HepG2 (cell line): Measurements from ENCODE around the gene ZFPM1. TPM values are rescaled to one million over a fixed set of nuclear protein-coding genes. Genes with fewer than 3 reads are reported as not detected.

Experiments
- KDM4B ChIP-seq: sonication (generic); formaldehyde crosslinking; IDR thresholded peaks from 2 replicates; pipeline ENCODE4 v1.4.0; 2020; ENCODE audit warnings: missing genetic modification reagents
- MAFF ChIP-seq: IDR thresholded peaks from 2 replicates; pipeline ENCODE4 v1.6.1; 2011; ENCODE audit warnings: low read depth, low read length, improper control_type of control experiment
- SOX13 ChIP-seq, 3 experiments: fragments of 450-650 bp in 1 of 3; sonication (generic) in 1 of 3; formaldehyde crosslinking in 1 of 3; IDR thresholded peaks in 2 of 3; conservative IDR thresholded peaks in 1 of 3; 2 replicates each; pipeline versions ENCODE4 v1.5.0 to v1.6.1; 2016 to 2020; ENCODE audit warnings: antibody characterized with exemption in 1 of 3, mild to moderate bottlenecking in 1 of 3, missing compliant biosample characterization in 1 of 3, missing genetic modification reagents in 1 of 3, moderate library complexity in 1 of 3
- ZFP90 ChIP-seq: sonication (generic); formaldehyde crosslinking; IDR thresholded peaks from 2 replicates; pipeline ENCODE4 v1.8.0; 2022; ENCODE audit warnings: missing genetic modification reagents, mild to moderate bottlenecking, inconsistent platforms, borderline replicate concordance
- polyA plus RNA-seq, 8 experiments: library from polyadenylated mRNA; depleted of rRNA in 3 of 8; stranded (reverse) in 7 of 8; unstranded in 1 of 8; fragments of >200 nt; fragmentation: Illumina TruSeq in 4 of 8; extraction: Trizol in 4 of 8; gene quantifications; 2 replicates each; pipeline versions ENCODE4 v1.2.1 to v1.2.3, GENCODE V29; 2011 to 2016; ENCODE audit warnings: low read depth in 4 of 8, missing spikeins in 1 of 8, mixed read lengths in 1 of 8; ENCODE audit not compliant: insufficient read depth in 1 of 8
- total RNA-seq, 5 experiments: library from RNA; depleted of rRNA; stranded (reverse); fragments of >200 nt; fragmentation: Illumina TruSeq; extraction: Trizol; gene quantifications; 2 replicates each; pipeline ENCODE4 v1.2.3, GENCODE V29; 2016; ENCODE audit warnings: low read depth in 1 of 5
- TF ChIP-seq, protein P1 (sequence below): sonication (generic); formaldehyde crosslinking; IDR thresholded peaks from 2 replicates; pipeline ENCODE4 v1.4.0; 2020; ENCODE audit warnings: missing genetic modification reagents, borderline replicate concordance
- TF ChIP-seq, protein P2 (sequence below): sonication (generic); formaldehyde crosslinking; conservative IDR thresholded peaks from 2 replicates; pipeline ENCODE4 v1.4.0; 2020; ENCODE audit warnings: mild to moderate bottlenecking, missing genetic modification reagents, moderate library complexity
- TF ChIP-seq, protein P3 (sequence below): sonication (generic); formaldehyde crosslinking; IDR thresholded peaks from 2 replicates; pipeline ENCODE4 v1.4.0; 2020; ENCODE audit warnings: missing genetic modification reagents, borderline replicate concordance

The ZFPM1 gene
- total and polyA plus RNA-seq, 2 of the 13 experiments (the other 11 are each of a cell fraction or from before 2014, with no cell fraction given): 1.3 to 3.8 TPM

DNA sequence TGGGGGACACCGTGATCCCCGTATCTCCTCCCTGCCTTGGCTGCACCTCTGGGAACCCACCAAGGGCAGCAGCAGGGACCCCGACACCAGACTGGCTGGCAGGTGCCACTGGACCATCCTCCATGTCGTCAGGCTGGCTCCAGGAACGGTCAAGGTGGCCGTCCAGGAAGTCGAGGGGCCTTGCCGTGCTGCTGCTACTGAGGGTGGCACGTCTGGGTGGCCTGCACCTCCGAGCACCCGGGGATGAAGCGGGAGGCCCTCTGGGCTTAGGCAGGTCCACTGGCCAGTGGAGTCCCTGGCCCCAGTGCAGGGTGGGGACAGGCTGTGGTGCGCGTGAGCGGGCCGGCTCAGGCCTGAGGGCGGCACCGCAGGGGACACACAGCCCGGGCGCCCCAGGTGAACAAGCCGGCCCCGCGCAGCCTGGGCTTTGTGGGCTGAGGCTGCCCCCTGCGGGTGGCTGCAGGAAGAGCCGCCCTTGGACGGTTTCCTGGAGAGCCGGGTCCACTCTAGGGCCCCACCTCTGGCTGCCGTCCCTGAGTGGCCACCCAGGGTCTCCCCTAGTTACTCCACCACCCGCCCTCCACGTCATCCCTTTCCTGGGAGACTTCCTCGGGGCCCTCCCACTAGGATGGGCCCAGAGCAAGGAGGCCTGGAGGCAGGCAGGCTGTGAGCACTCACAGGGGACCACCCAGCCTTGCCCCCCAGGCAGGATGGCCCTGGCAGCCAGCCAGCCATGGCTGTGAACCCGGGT lies 74.3 kb downstream of the ZFPM1 start (continued):
- TF ChIP-seq, protein P1, sequence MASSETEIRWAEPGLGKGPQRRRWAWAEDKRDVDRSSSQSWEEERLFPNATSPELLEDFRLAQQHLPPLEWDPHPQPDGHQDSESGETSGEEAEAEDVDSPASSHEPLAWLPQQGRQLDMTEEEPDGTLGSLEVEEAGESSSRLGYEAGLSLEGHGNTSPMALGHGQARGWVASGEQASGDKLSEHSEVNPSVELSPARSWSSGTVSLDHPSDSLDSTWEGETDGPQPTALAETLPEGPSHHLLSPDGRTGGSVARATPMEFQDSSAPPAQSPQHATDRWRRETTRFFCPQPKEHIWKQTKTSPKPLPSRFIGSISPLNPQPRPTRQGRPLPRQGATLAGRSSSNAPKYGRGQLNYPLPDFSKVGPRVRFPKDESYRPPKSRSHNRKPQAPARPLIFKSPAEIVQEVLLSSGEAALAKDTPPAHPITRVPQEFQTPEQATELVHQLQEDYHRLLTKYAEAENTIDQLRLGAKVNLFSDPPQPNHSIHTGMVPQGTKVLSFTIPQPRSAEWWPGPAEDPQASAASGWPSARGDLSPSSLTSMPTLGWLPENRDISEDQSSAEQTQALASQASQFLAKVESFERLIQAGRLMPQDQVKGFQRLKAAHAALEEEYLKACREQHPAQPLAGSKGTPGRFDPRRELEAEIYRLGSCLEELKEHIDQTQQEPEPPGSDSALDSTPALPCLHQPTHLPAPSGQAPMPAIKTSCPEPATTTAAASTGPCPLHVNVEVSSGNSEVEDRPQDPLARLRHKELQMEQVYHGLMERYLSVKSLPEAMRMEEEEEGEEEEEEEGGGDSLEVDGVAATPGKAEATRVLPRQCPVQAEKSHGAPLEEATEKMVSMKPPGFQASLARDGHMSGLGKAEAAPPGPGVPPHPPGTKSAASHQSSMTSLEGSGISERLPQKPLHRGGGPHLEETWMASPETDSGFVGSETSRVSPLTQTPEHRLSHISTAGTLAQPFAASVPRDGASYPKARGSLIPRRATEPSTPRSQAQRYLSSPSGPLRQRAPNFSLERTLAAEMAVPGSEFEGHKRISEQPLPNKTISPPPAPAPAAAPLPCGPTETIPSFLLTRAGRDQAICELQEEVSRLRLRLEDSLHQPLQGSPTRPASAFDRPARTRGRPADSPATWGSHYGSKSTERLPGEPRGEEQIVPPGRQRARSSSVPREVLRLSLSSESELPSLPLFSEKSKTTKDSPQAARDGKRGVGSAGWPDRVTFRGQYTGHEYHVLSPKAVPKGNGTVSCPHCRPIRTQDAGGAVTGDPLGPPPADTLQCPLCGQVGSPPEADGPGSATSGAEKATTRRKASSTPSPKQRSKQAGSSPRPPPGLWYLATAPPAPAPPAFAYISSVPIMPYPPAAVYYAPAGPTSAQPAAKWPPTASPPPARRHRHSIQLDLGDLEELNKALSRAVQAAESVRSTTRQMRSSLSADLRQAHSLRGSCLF (CRISPR knock-in tag): 0 out of 2 replicates have a peak, but pooled peaks have one; percentile 34
- TF ChIP-seq MAFF: no peak
- TF ChIP-seq, protein P2, sequence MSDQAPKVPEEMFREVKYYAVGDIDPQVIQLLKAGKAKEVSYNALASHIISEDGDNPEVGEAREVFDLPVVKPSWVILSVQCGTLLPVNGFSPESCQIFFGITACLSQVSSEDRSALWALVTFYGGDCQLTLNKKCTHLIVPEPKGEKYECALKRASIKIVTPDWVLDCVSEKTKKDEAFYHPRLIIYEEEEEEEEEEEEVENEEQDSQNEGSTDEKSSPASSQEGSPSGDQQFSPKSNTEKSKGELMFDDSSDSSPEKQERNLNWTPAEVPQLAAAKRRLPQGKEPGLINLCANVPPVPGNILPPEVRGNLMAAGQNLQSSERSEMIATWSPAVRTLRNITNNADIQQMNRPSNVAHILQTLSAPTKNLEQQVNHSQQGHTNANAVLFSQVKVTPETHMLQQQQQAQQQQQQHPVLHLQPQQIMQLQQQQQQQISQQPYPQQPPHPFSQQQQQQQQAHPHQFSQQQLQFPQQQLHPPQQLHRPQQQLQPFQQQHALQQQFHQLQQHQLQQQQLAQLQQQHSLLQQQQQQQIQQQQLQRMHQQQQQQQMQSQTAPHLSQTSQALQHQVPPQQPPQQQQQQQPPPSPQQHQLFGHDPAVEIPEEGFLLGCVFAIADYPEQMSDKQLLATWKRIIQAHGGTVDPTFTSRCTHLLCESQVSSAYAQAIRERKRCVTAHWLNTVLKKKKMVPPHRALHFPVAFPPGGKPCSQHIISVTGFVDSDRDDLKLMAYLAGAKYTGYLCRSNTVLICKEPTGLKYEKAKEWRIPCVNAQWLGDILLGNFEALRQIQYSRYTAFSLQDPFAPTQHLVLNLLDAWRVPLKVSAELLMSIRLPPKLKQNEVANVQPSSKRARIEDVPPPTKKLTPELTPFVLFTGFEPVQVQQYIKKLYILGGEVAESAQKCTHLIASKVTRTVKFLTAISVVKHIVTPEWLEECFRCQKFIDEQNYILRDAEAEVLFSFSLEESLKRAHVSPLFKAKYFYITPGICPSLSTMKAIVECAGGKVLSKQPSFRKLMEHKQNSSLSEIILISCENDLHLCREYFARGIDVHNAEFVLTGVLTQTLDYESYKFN: peak; percentile 35; the same call in 1 of the 2 replicates
- peak; percentile 31; the same call in 1 of the 2 replicates for TF ChIP-seq ZFP90 (CRISPR knock-in tag)
- peak; percentile 88; the same call in 1 of the 2 replicates for TF ChIP-seq KDM4B (CRISPR knock-in tag)
- TF ChIP-seq, protein P3, sequence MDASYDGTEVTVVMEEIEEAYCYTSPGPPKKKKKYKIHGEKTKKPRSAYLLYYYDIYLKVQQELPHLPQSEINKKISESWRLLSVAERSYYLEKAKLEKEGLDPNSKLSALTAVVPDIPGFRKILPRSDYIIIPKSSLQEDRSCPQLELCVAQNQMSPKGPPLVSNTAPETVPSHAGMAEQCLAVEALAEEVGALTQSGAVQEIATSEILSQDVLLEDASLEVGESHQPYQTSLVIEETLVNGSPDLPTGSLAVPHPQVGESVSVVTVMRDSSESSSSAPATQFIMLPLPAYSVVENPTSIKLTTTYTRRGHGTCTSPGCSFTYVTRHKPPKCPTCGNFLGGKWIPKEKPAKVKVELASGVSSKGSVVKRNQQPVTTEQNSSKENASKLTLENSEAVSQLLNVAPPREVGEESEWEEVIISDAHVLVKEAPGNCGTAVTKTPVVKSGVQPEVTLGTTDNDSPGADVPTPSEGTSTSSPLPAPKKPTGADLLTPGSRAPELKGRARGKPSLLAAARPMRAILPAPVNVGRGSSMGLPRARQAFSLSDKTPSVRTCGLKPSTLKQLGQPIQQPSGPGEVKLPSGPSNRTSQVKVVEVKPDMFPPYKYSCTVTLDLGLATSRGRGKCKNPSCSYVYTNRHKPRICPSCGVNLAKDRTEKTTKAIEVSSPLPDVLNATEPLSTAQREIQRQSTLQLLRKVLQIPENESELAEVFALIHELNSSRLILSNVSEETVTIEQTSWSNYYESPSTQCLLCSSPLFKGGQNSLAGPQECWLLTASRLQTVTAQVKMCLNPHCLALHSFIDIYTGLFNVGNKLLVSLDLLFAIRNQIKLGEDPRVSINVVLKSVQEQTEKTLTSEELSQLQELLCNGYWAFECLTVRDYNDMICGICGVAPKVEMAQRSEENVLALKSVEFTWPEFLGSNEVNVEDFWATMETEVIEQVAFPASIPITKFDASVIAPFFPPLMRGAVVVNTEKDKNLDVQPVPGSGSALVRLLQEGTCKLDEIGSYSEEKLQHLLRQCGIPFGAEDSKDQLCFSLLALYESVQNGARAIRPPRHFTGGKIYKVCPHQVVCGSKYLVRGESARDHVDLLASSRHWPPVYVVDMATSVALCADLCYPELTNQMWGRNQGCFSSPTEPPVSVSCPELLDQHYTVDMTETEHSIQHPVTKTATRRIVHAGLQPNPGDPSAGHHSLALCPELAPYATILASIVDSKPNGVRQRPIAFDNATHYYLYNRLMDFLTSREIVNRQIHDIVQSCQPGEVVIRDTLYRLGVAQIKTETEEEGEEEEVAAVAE (CRISPR knock-in tag): 0 out of 2 replicates have a peak, but pooled peaks have one; percentile 50
- no peak for TF ChIP-seq SOX13 (IDR thresholded peaks at IDR 0.05)
- TF ChIP-seq SOX13 (CRISPR knock-in tag; conservative IDR thresholded peaks at IDR 0.05 in 1 of 2, IDR thresholded peaks at IDR 0.05 in 1 of 2): no peak
